GM08714 (cell line): ENCODE data around the gene VPS54.

Experiments
- H3K4me3 ChIP-seq: fragments of 200-500 bp; sonication (Bioruptor generic); 2 replicates; pipeline ENCODE4 v1.5.1; 2014; ENCODE audit warnings: mild to moderate bottlenecking, low read length, inconsistent platforms
- ZNF274 ChIP-seq: IDR thresholded peaks from 2 replicates; pipeline ENCODE4 v1.6.1; 2012; ENCODE audit warnings: mild to moderate bottlenecking, low read depth, low read length

VPS54 gene

GRCh38 chr2:63926815-63927214, 92.4 kb downstream of the VPS54 start:
- no peak overlapping the region for H3K4me3 ChIP-seq
- TF ChIP-seq ZNF274, result no peak

DNA sequence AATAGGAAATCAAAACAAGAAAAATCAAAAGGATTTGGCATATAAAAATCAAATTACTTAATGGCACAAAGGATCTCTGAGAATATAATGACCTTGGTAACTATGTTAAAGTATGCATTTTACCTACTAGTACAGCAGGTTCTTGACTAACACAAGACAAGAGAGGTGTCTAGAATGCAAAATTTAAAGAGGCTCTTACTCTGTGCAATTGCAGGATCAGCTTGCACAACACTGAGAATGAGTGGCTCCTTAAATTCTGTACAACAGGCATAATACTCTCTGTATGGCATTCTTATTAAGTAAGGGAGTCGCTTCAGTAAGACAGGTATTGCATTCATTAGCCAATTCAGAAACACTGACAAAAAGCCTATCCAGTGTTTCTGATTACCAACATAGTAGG, 104.9 kb downstream of the VPS54 start:
- TF ChIP-seq ZNF274, result no peak
- H3K4me3 ChIP-seq, result no peak overlapping the region

GRCh38 chr2:63903003-63903402, 116.2 kb downstream of the VPS54 start:
- TF ChIP-seq ZNF274, result no peak
- no peak overlapping the region for H3K4me3 ChIP-seq

DNA sequence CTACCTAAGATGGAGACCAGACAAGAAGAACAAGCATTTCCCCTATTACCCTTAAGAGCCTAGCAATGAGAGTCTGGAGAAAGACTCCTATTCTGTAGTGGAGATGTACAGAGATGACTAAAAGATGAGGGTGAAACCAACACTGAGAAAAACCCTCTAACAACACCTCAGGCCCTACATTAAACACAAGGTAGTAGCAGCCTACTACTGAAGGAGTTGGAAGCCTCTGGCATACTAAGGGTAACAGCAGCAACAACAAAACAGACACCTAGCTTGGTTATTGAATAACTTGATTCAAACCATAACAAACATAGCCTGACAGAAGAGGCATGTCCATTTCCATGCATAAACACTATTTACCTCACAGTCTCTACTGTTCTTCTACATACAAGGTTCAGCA, 117.1 kb downstream of the VPS54 start:
- no peak overlapping the region for H3K4me3 ChIP-seq
- TF ChIP-seq ZNF274, result no peak

DNA sequence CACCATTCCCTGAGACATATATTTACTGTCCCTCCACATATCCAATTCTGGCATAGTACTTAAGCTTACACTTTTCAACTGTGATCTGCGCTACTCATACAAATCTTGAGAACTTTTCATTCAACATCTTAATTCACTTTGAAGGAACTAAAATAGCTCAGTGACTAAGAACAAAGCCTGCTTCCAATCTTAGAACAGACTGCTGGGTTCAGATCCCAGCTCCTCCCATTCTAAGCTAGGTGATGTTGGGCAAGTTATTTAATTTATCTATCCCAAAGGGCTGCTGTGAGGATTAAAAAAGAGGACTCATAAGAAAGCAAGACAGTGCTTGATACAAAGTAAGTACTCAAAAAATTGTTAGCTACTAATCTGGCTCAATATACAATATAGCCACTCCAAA, 119.6 kb downstream of the VPS54 start:
- no peak for TF ChIP-seq ZNF274
- H3K4me3 ChIP-seq, result no peak overlapping the region

DNA sequence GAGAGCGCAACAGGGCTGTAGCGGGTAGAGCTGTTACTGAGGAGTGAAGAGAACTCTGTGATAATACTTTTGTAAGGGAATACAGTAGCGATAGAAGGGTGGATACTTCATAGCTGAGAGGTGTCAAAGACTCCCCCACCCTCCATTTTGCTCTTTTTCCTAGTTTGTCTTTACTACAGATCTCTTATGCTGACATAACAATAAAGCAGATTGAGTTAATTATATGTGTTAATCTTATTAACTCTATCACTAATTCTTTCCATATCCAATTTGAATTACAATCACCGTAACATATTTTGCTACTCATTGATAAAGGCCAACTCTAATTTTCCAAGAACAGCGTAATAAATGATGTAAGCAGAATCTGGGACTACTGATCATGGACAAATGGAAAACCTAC, 120.4 kb downstream of the VPS54 start:
- TF ChIP-seq ZNF274, result no peak
- no peak overlapping the region for H3K4me3 ChIP-seq

DNA sequence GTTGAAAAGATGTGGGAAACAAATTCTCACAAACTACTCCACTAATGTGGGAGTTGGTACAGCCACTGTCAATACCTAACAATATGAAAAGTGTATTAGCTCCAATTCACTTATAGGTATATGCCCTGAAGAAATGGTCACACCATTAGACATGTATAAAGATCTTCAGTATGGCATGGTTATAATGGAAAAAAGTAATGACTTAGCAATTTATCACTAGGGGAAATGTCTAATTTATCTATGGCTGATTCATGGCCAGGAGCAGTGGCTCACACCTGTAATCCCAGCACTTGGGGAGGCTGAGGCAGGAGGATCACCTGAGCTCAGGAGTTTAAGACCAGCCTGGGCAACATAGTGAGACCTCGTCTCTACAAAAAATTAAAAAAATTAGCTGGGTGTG, 125.1 kb downstream of the VPS54 start:
- no peak overlapping the region for H3K4me3 ChIP-seq
- TF ChIP-seq ZNF274, result no peak

GRCh38 chr2:63893163-63893562, 126.1 kb downstream of the VPS54 start:
- H3K4me3 ChIP-seq, result no peak overlapping the region
- no peak for TF ChIP-seq ZNF274

DNA sequence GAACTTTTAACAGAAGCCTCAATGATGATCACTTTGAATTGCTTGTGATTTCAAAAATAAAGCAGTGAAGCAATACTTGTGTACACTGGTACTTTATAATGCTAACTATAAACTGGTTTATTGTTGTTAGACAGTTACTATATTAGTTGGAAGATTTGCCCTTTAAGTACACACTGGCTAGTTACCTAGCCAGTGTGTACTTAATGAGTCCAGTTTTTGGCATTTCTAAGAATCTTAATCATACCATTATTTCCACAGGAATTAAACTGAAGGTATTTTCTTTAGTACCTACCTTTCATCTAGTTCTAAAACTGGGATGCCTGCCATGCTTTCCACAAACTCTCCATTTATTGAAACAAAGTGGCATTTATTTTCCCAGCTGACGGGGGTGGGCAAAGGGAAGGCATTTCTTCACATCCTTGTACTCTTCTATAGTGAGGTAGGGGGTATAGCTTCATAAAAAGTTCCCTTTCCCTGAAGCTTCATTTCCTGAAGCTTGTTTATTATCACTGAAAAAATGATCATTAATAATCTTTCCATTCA, 127.7 kb downstream of the VPS54 start:
- TF ChIP-seq ZNF274, result no peak
- no peak overlapping the region for H3K4me3 ChIP-seq

- H3K4me3 ChIP-seq, result no peak overlapping the region
- TF ChIP-seq ZNF274, result no peak
These were observed 128.6 kb downstream of the VPS54 start for GRCh38 chr2:63890678-63891077.

DNA sequence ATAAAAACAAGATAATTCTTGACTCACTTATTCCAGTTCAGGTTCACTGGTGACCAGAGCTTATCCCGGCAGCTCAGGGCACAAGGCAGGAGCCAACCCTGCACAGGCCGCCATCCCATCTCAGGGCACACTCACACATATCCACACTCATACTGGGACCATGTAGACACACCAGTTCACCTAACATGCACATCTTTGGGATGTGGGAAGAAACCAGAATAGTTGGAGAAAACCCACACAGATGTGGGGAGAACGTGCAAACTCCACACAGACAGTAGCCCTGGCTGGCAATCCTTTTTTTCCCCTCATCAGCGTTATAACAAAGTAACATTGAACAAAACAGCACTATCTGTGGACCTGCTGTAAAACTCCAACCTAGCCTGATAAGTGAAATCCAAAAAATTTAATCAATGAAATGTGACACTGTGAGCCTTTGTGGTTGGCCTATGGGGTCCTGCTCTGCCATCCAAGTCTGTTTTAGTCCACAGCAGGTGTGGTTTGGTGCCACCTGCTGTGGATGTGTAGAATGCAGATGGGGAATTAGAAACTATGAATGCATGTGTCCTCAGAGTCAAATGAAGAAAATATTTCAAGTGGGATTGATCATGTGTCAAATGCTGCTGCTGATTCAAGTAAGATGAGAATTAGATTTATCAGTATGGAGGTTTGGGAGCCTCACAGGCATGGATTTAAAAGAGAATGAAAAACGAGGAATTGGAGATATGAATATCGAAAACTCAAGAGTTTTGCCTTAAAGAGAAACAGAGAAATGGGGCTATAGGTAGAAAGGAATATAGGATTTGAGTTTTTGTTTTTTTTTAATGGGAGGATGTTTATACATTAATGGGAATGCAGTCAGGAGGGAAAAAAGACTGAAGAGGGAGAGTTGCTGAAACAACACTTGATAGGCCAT, 130.5 kb downstream of the VPS54 start:
- no peak for TF ChIP-seq ZNF274
- no peak overlapping the region for H3K4me3 ChIP-seq

- H3K4me3 ChIP-seq, result no peak overlapping the region
- no peak for TF ChIP-seq ZNF274
These were observed 131.2 kb downstream of the VPS54 start for GRCh38 chr2:63888053-63888452.

GRCh38 chr2:63886445-63886844, 132.8 kb downstream of the VPS54 start:
- TF ChIP-seq ZNF274, result no peak
- no peak overlapping the region for H3K4me3 ChIP-seq

GRCh38 chr2:63882395-63883105, 136.7 kb downstream of the VPS54 start:
- no peak for TF ChIP-seq ZNF274

GRCh38 chr2:63881205-63881604, 138.0 kb downstream of the VPS54 start:
- H3K4me3 ChIP-seq, result no peak overlapping the region
- TF ChIP-seq ZNF274, result no peak

More at GRCh38 chr2:63882395-63883105, 136.7 kb downstream of the VPS54 start:
- H3K4me3 ChIP-seq, result no peak overlapping the region
